B cell (primary cell): ENCODE data around the gene FZR1. TPM values are rescaled to one million over a fixed set of nuclear protein-coding genes. Genes with fewer than 3 reads are reported as not detected.

Source experiments
- ATAC-seq: fragments of 200-7000 bp; cut with Tn5 transposase; one replicate; pipeline ENCODE4 v1.10.0; 2021; ENCODE audit warnings: low read depth, mild to moderate bottlenecking, moderate number of reproducible peaks, moderate library complexity
- CTCF ChIA-PET: fragments of 350-600 bp; sonication (Branson Sonifier 250); formaldehyde crosslinking; loops from one replicate; lab custom pipeline; 2021; ENCODE audit warnings: antibody characterized with exemption, inconsistent platforms; lab: Charles Lee
- POLR2A ChIA-PET: fragments of 350-600 bp; sonication (Branson Sonifier 250); formaldehyde crosslinking; loops from one replicate; lab custom pipeline; 2021; ENCODE audit warnings: antibody characterized with exemption; lab: Charles Lee
- DNase-seq: peaks from one replicate; pipeline ENCODE4 v3.0.0; 2013
- H2AFZ ChIP-seq: 2 replicates; pipeline ENCODE4 v1.6.1; 2012; ENCODE audit warnings: mild to moderate bottlenecking, low read depth, low read length; ENCODE audit not compliant: insufficient read depth, poor library complexity, severe bottlenecking
- H3K27ac ChIP-seq, 2 donors: 1 replicate in 1 of 2; 2 replicates in 1 of 2; pipeline ENCODE4 v1.5.1; 2012 to 2013; ENCODE audit warnings: low read length in 2 of 2, mild to moderate bottlenecking in 2 of 2, moderate library complexity in 1 of 2
- H3K27me3 ChIP-seq, 4 experiments: fragments of 200-600 bp in 1 of 4; sonication (generic) in 1 of 4; replicated peaks in 1 of 4; 1 replicate in 2 of 4; 2 replicates in 2 of 4; pipeline versions ENCODE4 v1.6.1 to v1.7.0; 2013 to 2016; ENCODE audit warnings: low read length in 3 of 4, mild to moderate bottlenecking in 2 of 4, mixed read lengths in 1 of 4, moderate library complexity in 1 of 4; ENCODE audit not compliant: insufficient read depth in 4 of 4, control insufficient read depth in 3 of 4; ENCODE audit errors: control extremely low read depth in 1 of 4
- H3K36me3 ChIP-seq, 2 experiments: replicated peaks in 1 of 2; 1 replicate in 1 of 2; 2 replicates in 1 of 2; pipeline versions ENCODE4 v1.6.1 to v1.7.1; 2013; ENCODE audit warnings: low read length in 1 of 2; ENCODE audit not compliant: insufficient read depth in 2 of 2, control insufficient read depth in 1 of 2; ENCODE audit errors: control extremely low read depth in 1 of 2, extremely low read depth in 1 of 2
- H3K4me1 ChIP-seq, 2 donors: fragments of 200-600 bp in 1 of 2; sonication (generic) in 1 of 2; 1 replicate in 1 of 2; 2 replicates in 1 of 2; pipeline versions ENCODE4 v1.5.1 to v1.6.1; 2013 to 2017; ENCODE audit warnings: low read length in 2 of 2; ENCODE audit not compliant: control insufficient read depth in 2 of 2, insufficient read depth in 2 of 2
- H3K4me2 ChIP-seq: replicated peaks from 2 replicates; pipeline ENCODE3; 2012; ENCODE audit warnings: mild to moderate bottlenecking, low read depth, low read length; ENCODE audit not compliant: poor library complexity, severe bottlenecking
- H3K4me3 ChIP-seq, 5 experiments: fragments of 200-600 bp in 1 of 5; sonication (generic) in 1 of 5; 1 replicate in 3 of 5; 2 replicates in 2 of 5; pipeline versions ENCODE4 v1.5.1 to v1.7.0; 2011 to 2016; ENCODE audit warnings: low read length in 4 of 5, mild to moderate bottlenecking in 4 of 5, low read depth in 2 of 5, control low read depth in 1 of 5, moderate library complexity in 1 of 5; ENCODE audit not compliant: insufficient read depth in 1 of 5; ENCODE audit errors: control extremely low read depth in 1 of 5, extremely low read depth in 1 of 5
- H3K79me2 ChIP-seq: fragments of 200-600 bp; sonication (generic); one replicate; pipeline ENCODE4 v1.6.0; 2016; ENCODE audit warnings: low read length; ENCODE audit not compliant: control insufficient read depth, insufficient read depth
- H3K9ac ChIP-seq: fragments of 200-600 bp; sonication (generic); 2 replicates; pipeline ENCODE4 v1.6.1; 2017; ENCODE audit warnings: mild to moderate bottlenecking, low read length, moderate library complexity
- H3K9me3 ChIP-seq, 3 donors: one replicate each; pipeline versions ENCODE4 v1.6.1 to v1.7.1; 2013; ENCODE audit warnings: low read length in 2 of 3; ENCODE audit not compliant: control insufficient read depth in 2 of 3, insufficient read depth in 1 of 3; ENCODE audit errors: control extremely low read depth in 1 of 3
- H4K20me1 ChIP-seq: 2 replicates; pipeline ENCODE4 v1.6.0; 2012; ENCODE audit warnings: mild to moderate bottlenecking, low read length; ENCODE audit not compliant: insufficient read depth, control insufficient read depth, poor library complexity, severe bottlenecking
- H3K27ac Mint-ChIP-seq: one replicate; pipeline ENCODE4 v1.8.0; 2021; ENCODE audit warnings: mixed read lengths
- H3K27me3 Mint-ChIP-seq: one replicate; pipeline ENCODE4 v1.8.0; 2021; ENCODE audit warnings: mixed read lengths
- H3K4me1 Mint-ChIP-seq: one replicate; pipeline ENCODE4 v1.8.0; 2021; ENCODE audit warnings: mixed read lengths
- H3K4me3 Mint-ChIP-seq: one replicate; pipeline ENCODE4 v1.8.0; 2021; ENCODE audit warnings: mixed read lengths
- H3K9me3 Mint-ChIP-seq: one replicate; pipeline ENCODE4 v1.8.0; 2022; ENCODE audit warnings: mixed read lengths; ENCODE audit not compliant: insufficient read depth
- EZH2 ChIP-seq: IDR thresholded peaks from 2 replicates; pipeline ENCODE4 v1.6.1; 2012; ENCODE audit warnings: borderline replicate concordance, low read depth, mild to moderate bottlenecking, moderate library complexity, low read length; ENCODE audit not compliant: insufficient read depth, poor library complexity, severe bottlenecking
- WGBS: methylation state at CpG from one replicate; pipeline ENCODE4 v1.1.5; 2013; ENCODE audit warnings: missing lambda C conversion rate; ENCODE audit not compliant: insufficient coverage; 5-methylcytosine and 5-hydroxymethylcytosine counted together
- intact Hi-C: fragments of 100-400 bp; cut with micrococcal nuclease; formaldehyde crosslinking; loops from one replicate; pipeline ENCODE4 v1.10.0; 2022
- polyA plus RNA-seq: library from polyadenylated mRNA; depleted of rRNA; stranded (reverse); fragments of >200 nt; gene quantifications from 2 replicates; pipeline ENCODE4 v1.2.3, GENCODE V29; 2012
- total RNA-seq, 2 donors: library from RNA; stranded (reverse); fragments of 120-200 nt in 1 of 2; gene quantifications; 1 replicate in 1 of 2; 2 replicates in 1 of 2; pipeline versions ENCODE4 v1.2.3 to v1.2.4, GENCODE V29; 2013 to 2022
- TF ChIP-seq, protein P1 (sequence below): fragments of 200-600 bp; IDR thresholded peaks from one replicate; pipeline ENCODE4 v1.8.0; 2022; ENCODE audit warnings: antibody characterized with exemption, mild to moderate bottlenecking

Gene FZR1
- total and polyA plus RNA-seq, 2 donors (not counting 1 experiment from before 2014, with no cell fraction given), result 83.5 to 96.1 TPM

DNA sequence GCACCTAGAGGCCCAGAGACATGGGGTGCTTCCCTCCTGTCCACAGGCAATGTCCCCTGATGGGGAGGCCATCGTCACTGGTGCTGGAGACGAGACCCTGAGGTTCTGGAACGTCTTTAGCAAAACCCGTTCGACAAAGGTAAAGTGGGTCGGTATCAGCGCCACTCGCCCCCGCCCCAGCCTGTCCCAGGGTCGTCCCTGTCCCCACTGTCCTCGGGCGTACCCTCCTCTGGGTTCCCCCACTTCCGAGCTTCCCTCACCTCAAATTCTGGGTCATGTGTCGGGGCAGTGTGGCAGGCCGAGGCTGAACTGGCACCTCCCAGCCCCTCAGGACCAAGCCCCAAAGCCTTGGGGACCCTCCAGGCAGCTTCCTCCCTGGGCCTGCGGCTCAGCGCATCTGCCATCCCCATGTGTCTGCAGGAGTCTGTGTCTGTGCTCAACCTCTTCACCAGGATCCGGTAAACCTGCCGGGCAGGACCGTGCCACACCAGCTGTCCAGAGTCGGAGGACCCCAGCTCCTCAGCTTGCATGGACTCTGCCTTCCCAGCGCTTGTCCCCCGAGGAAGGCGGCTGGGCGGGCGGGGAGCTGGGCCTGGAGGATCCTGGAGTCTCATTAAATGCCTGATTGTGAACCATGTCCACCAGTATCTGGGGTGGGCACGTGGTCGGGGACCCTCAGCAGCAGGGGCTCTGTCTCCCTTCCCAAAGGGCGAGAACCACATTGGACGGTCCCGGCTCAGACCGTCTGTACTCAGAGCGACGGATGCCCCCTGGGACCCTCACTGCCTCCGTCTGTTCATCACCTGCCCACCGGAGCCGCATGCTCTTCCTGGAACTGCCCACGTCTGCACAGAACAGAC, 28.5 kb downstream of the FZR1 start:
- H3K27me3 Mint-ChIP-seq, result no peaks in the 10 kb centered on the region
- ATAC-seq (no peak), DNase-seq (no peak)
- H3K27ac Mint-ChIP-seq, result no peak overlapping the region
- Histone ChIP-seq H3K4me3 (no peak overlapping the region), H3K4me2 (no peak overlapping the region), H4K20me1 (peaks cover 15% of the 10 kb centered on the region), H2AFZ (no peak overlapping the region), H3K9ac (no peak overlapping the region), H3K9me3 (peaks cover 0 to 4% (median 0%) of the 10 kb centered on the region in 3 donors), H3K79me2 (no peaks in the 10 kb centered on the region), H3K4me1 (no peaks in the 10 kb centered on the region), H3K36me3 (peaks cover 0 to 44% of the 10 kb centered on the region in 2 experiments), H3K27ac (no peak overlapping the region), H3K27me3 (no peaks in the 10 kb centered on the region)
- TF ChIP-seq, protein P1, sequence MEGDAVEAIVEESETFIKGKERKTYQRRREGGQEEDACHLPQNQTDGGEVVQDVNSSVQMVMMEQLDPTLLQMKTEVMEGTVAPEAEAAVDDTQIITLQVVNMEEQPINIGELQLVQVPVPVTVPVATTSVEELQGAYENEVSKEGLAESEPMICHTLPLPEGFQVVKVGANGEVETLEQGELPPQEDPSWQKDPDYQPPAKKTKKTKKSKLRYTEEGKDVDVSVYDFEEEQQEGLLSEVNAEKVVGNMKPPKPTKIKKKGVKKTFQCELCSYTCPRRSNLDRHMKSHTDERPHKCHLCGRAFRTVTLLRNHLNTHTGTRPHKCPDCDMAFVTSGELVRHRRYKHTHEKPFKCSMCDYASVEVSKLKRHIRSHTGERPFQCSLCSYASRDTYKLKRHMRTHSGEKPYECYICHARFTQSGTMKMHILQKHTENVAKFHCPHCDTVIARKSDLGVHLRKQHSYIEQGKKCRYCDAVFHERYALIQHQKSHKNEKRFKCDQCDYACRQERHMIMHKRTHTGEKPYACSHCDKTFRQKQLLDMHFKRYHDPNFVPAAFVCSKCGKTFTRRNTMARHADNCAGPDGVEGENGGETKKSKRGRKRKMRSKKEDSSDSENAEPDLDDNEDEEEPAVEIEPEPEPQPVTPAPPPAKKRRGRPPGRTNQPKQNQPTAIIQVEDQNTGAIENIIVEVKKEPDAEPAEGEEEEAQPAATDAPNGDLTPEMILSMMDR, result no peak
- no peak for TF ChIP-seq EZH2
- no peaks in the 10 kb centered on the region for H3K9me3 Mint-ChIP-seq
- no peak overlapping the region for H3K4me3 Mint-ChIP-seq
- POLR2A ChIA-PET, result interaction anchor here (1.2 kb wide), 1 partner anchor 22 kb away, joined by 6 read pairs; no protein-coding TSS in a partner anchor
- intact Hi-C loops, result no loop called here
- 96% methylated on average over 38 of the region's 38 CpGs for WGBS
- CTCF ChIA-PET, result no interaction called here
- no peaks in the 10 kb centered on the region for H3K4me1 Mint-ChIP-seq

GRCh38 chr19:3535235-3535535, 29.1 kb downstream of the FZR1 start:
- Mint-ChIP-seq H3K9me3 (no peaks in the 10 kb centered on the region), H3K27me3 (no peaks in the 10 kb centered on the region), H3K4me3 (no peak overlapping the region), H3K27ac (no peak overlapping the region), H3K4me1 (no peaks in the 10 kb centered on the region)
- H3K27me3 ChIP-seq, result no peaks in the 10 kb centered on the region
- H2AFZ ChIP-seq, result no peak overlapping the region
- H3K79me2 ChIP-seq, result no peaks in the 10 kb centered on the region
- ChIA-PET CTCF (no interaction called here), POLR2A (interaction anchor here (0.6 to 1.2 kb wide), 3 partner anchors 21 to 677 kb away, joined by 3 to 7 read pairs (median 6); no protein-coding TSS in a partner anchor)
- TF ChIP-seq, protein P1, result no peak
- TF ChIP-seq EZH2, result no peak
- DNase-seq (no peak), ATAC-seq (no peak)
- H3K4me2 ChIP-seq, result no peak overlapping the region
- no peak overlapping the region for H3K27ac ChIP-seq
- intact Hi-C loops, result no loop called here
- no peak overlapping the region for H3K4me3 ChIP-seq
- no peak overlapping the region for H3K9ac ChIP-seq
- peaks cover 0 to 8% (median 0%) of the 10 kb centered on the region in 3 donors for H3K9me3 ChIP-seq
- peaks cover 15% of the 10 kb centered on the region for H4K20me1 ChIP-seq
- no peaks in the 10 kb centered on the region for H3K4me1 ChIP-seq
- peaks cover 0 to 44% of the 10 kb centered on the region in 2 experiments for H3K36me3 ChIP-seq
- 98% methylated on average over 9 of the region's 9 CpGs for WGBS
